Cardiac muscle cell (in vitro differentiated cells and primary cell): Measurements from ENCODE around the gene PPP4R4. TPM values are rescaled to one million over a fixed set of nuclear protein-coding genes. Genes with fewer than 3 reads are reported as not detected.
A peak's percentile ranks its signal among the peaks of the same experiment; 100 is the strongest.

Source experiments
- DNase-seq, 2 donors: peaks; one replicate each; pipeline versions ENCODE4 v3.0.0 to v3.0.0-alpha.2; 2010 to 2017; ENCODE audit warnings: low read depth in 1 of 2, low spot score in 1 of 2
- H3K27ac ChIP-seq: fragments of 200-600 bp; sonication (generic); 2 replicates; pipeline ENCODE4 v1.5.1; 2016
- H3K27me3 ChIP-seq: fragments of 200-600 bp; sonication (generic); 2 replicates; pipeline ENCODE4 v1.6.0; 2016; ENCODE audit warnings: control low read depth
- H3K36me3 ChIP-seq: fragments of 200-600 bp; sonication (generic); 2 replicates; pipeline ENCODE4 v1.5.1; 2016; ENCODE audit warnings: control low read depth
- H3K4me1 ChIP-seq: fragments of 200-600 bp; sonication (generic); 2 replicates; pipeline ENCODE4 v1.8.1; 2017; ENCODE audit warnings: low read depth, mild to moderate bottlenecking, mixed run types
- H3K4me3 ChIP-seq: fragments of 200-600 bp; sonication (generic); 2 replicates; pipeline ENCODE4 v1.5.1; 2016; ENCODE audit warnings: mild to moderate bottlenecking
- H3K9me3 ChIP-seq: fragments of 200-600 bp; sonication (generic); 2 replicates; pipeline ENCODE4 v1.5.1; 2017; ENCODE audit warnings: low read depth, mild to moderate bottlenecking, control low read depth
- polyA plus RNA-seq: library from polyadenylated mRNA; unstranded; fragments of >200 nt; fragmentation: Nextera tagmentation; extraction: Ambion mirVana; gene quantifications from 2 replicates; pipeline ENCODE4 v1.2.1, GENCODE V29; 2016
- total RNA-seq: library from RNA; depleted of rRNA; stranded (reverse); fragments of >200 nt; gene quantifications from 2 replicates; pipeline ENCODE4 v1.2.3, GENCODE V29; 2016
- TF ChIP-seq, protein P1 (sequence below): IDR thresholded peaks from 2 replicates; pipeline ENCODE4 v1.5.1; 2012; ENCODE audit warnings: low read depth, mild to moderate bottlenecking, low read length

The PPP4R4 gene
- total and polyA plus RNA-seq, 2 experiments from 2014 or later: 0.59 to 9.8 TPM

DNA sequence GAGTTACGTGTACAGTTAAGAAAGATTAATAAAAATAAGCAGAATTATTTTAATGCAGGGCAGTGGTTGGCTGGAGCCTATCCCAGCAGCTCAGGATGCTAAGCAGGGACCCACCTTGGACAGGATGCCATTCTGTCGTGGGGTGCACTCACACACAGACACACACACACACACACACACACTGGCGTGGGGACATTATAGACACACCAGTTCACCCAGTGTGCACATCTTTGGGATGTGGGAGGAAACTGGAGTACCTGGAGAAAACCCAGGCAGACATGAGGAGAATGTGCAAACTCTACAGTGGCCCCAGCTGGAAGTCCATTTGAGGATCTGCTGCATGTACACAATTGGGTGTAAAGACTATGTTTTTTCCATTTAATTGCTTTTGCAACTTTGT lies 31.9 kb upstream of the PPP4R4 start:
- Histone ChIP-seq H3K27ac (no peak overlapping the region), H3K36me3 (no peaks in the 10 kb centered on the region), H3K4me1 (no peaks in the 10 kb centered on the region), H3K4me3 (no peak overlapping the region), H3K9me3 (no peaks in the 10 kb centered on the region), H3K27me3 (no peaks in the 10 kb centered on the region)
- TF ChIP-seq, protein P1, sequence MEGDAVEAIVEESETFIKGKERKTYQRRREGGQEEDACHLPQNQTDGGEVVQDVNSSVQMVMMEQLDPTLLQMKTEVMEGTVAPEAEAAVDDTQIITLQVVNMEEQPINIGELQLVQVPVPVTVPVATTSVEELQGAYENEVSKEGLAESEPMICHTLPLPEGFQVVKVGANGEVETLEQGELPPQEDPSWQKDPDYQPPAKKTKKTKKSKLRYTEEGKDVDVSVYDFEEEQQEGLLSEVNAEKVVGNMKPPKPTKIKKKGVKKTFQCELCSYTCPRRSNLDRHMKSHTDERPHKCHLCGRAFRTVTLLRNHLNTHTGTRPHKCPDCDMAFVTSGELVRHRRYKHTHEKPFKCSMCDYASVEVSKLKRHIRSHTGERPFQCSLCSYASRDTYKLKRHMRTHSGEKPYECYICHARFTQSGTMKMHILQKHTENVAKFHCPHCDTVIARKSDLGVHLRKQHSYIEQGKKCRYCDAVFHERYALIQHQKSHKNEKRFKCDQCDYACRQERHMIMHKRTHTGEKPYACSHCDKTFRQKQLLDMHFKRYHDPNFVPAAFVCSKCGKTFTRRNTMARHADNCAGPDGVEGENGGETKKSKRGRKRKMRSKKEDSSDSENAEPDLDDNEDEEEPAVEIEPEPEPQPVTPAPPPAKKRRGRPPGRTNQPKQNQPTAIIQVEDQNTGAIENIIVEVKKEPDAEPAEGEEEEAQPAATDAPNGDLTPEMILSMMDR: no peak
- no peak for DNase-seq

- no peaks in the 10 kb centered on the region for H3K4me1 ChIP-seq
- no peak overlapping the region for H3K27ac ChIP-seq
- TF ChIP-seq, protein P1: no peak
- H3K36me3 ChIP-seq: no peaks in the 10 kb centered on the region
- no peaks in the 10 kb centered on the region for H3K9me3 ChIP-seq
- H3K27me3 ChIP-seq: no peaks in the 10 kb centered on the region
- no peak overlapping the region for H3K4me3 ChIP-seq
- no peak for DNase-seq
These were observed 31.3 kb upstream of the PPP4R4 start for GRCh38 chr14:94142836-94143235.

- H3K27ac ChIP-seq: no peak overlapping the region
- no peaks in the 10 kb centered on the region for H3K4me1 ChIP-seq
- no peaks in the 10 kb centered on the region for H3K36me3 ChIP-seq
- TF ChIP-seq, protein P1: peak; percentile 32
- no peaks in the 10 kb centered on the region for H3K27me3 ChIP-seq
- DNase-seq: peak in 1 of 2 donors; percentile 52
- H3K9me3 ChIP-seq: no peaks in the 10 kb centered on the region
- H3K4me3 ChIP-seq: no peak overlapping the region
These were observed 30.9 kb upstream of the PPP4R4 start for GRCh38 chr14:94143239-94143638.

- no peak for DNase-seq
- Histone ChIP-seq H3K27me3 (no peaks in the 10 kb centered on the region), H3K4me1 (no peaks in the 10 kb centered on the region), H3K9me3 (no peaks in the 10 kb centered on the region), H3K27ac (no peak overlapping the region), H3K4me3 (no peak overlapping the region), H3K36me3 (no peaks in the 10 kb centered on the region)
- TF ChIP-seq, protein P1: no peak
These were observed 30.4 kb upstream of the PPP4R4 start for GRCh38 chr14:94143711-94144110.

DNA sequence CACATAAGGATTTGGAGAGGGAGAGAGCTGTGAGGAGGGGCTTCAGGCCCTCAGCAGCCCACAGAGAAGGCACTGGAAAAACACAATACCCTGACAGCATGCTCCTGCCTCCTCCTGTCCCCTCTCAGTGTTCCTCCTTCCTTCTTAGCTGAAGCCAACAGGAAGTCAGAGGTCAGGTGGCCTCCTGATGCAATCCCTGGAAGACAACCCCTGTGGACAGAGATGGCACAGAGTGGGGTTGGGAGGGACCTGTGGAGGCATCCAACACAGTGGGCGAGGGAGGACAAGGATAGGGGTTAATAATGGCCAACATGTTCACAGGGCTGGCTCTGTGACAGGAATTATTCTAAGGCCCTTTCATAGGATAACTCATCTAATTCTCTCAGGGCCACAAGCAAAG lies 29.4 kb upstream of the PPP4R4 start:
- Histone ChIP-seq H3K36me3 (no peaks in the 10 kb centered on the region), H3K4me1 (no peaks in the 10 kb centered on the region), H3K27me3 (no peaks in the 10 kb centered on the region), H3K27ac (no peak overlapping the region), H3K4me3 (no peak overlapping the region), H3K9me3 (no peaks in the 10 kb centered on the region)
- no peak for DNase-seq
- TF ChIP-seq, protein P1: no peak
